ENCODE data around the gene MARCHF3.

GRCh38 chr5:126852841-126853271, 177.5 kb downstream of the MARCHF3 start:
- TF ChIP-seq CTCF (conservative IDR thresholded peaks at IDR 0.05) (no peak), ZFX (IDR thresholded peaks at IDR 0.05) (no peak)

All from C4-2B (cell line).